ENCODE data around the gene PTGES3.

DNA sequence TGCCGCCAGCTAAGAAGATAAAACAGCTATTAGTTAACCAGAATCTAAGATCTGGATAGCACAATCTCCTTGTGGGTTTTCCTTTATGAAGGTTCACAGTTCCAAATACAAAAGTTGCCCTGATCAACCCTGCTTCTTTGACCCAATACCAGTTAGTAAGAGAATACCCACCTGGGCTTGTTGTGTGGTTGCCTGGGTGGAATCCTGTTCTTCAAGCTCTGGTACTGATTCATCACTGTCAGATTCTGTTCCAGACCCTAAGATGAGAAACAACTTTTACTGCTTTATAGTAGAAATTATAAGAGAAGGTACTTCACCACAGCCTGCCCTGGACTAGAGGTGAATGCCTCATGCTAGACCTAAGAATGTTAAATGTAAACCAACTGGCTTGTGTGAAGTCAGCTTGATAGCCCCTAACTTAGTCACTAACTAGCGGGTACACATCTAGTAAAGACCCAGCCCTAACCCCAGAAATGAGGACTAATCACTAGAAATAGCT is 26.4 kb upstream of the PTGES3 start:
- TF ChIP-seq SP3 (tag by site-specific recombination; IDR thresholded peaks at IDR 0.05), result no peak
- TF ChIP-seq, protein P1, sequence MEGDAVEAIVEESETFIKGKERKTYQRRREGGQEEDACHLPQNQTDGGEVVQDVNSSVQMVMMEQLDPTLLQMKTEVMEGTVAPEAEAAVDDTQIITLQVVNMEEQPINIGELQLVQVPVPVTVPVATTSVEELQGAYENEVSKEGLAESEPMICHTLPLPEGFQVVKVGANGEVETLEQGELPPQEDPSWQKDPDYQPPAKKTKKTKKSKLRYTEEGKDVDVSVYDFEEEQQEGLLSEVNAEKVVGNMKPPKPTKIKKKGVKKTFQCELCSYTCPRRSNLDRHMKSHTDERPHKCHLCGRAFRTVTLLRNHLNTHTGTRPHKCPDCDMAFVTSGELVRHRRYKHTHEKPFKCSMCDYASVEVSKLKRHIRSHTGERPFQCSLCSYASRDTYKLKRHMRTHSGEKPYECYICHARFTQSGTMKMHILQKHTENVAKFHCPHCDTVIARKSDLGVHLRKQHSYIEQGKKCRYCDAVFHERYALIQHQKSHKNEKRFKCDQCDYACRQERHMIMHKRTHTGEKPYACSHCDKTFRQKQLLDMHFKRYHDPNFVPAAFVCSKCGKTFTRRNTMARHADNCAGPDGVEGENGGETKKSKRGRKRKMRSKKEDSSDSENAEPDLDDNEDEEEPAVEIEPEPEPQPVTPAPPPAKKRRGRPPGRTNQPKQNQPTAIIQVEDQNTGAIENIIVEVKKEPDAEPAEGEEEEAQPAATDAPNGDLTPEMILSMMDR (tag by site-specific recombination; IDR thresholded peaks at IDR 0.05), result no peak
- no peak for TF ChIP-seq ZNF24 (tag by site-specific recombination; IDR thresholded peaks at IDR 0.05)
